CD14-positive monocyte (primary cell): ENCODE measurements around the gene TBC1D5. TPM values are rescaled to one million over a fixed set of nuclear protein-coding genes. Genes with fewer than 3 reads are reported as not detected.

Experiments
- DNase-seq, 3 donors: peaks; one replicate each; pipeline ENCODE4 v3.0.0-alpha.2; 2011 to 2022
- H2AFZ ChIP-seq: 2 replicates; pipeline ENCODE4 v1.6.0; 2012; ENCODE audit warnings: mild to moderate bottlenecking, low read depth, low read length, inconsistent platforms; ENCODE audit not compliant: insufficient read depth, poor library complexity, severe bottlenecking
- H3K27ac ChIP-seq, 2 donors: 1 replicate in 1 of 2; 2 replicates in 1 of 2; pipeline ENCODE4 v1.5.1; 2012 to 2013; ENCODE audit warnings: low read length in 2 of 2, control low read depth in 1 of 2, inconsistent platforms in 1 of 2, low read depth in 1 of 2, mild to moderate bottlenecking in 1 of 2
- H3K27me3 ChIP-seq, 2 donors: one replicate each; pipeline versions ENCODE4 v1.6.0 to v1.6.1; 2011 to 2013; ENCODE audit warnings: low read length in 2 of 2; ENCODE audit not compliant: control insufficient read depth in 2 of 2, insufficient read depth in 2 of 2
- H3K36me3 ChIP-seq, 2 donors: replicated peaks in 1 of 2; 1 replicate in 1 of 2; 2 replicates in 1 of 2; pipeline versions ENCODE4 v1.5.1 to v1.6.1; 2012 to 2013; ENCODE audit warnings: low read length in 2 of 2, control low read depth in 1 of 2, inconsistent platforms in 1 of 2, mild to moderate bottlenecking in 1 of 2; ENCODE audit not compliant: insufficient read depth in 2 of 2, control insufficient read depth in 1 of 2
- H3K4me1 ChIP-seq, 2 donors: 1 replicate in 1 of 2; 2 replicates in 1 of 2; pipeline versions ENCODE4 v1.5.1 to v1.6.1; 2012 to 2013; ENCODE audit warnings: low read length in 2 of 2, control low read depth in 1 of 2, inconsistent platforms in 1 of 2, mild to moderate bottlenecking in 1 of 2, moderate library complexity in 1 of 2; ENCODE audit not compliant: insufficient read depth in 2 of 2, control insufficient read depth in 1 of 2
- H3K4me2 ChIP-seq: replicated peaks from 2 replicates; pipeline ENCODE3; 2012; ENCODE audit warnings: low read length, moderate library complexity, mild to moderate bottlenecking; ENCODE audit not compliant: poor library complexity, severe bottlenecking; ENCODE audit errors: extremely low read depth
- H3K4me3 ChIP-seq, 3 experiments: fragments of 200-600 bp in 1 of 3; sonication (generic) in 1 of 3; replicated peaks in 1 of 3; 1 replicate in 2 of 3; 2 replicates in 1 of 3; pipeline ENCODE4 v1.5.1; 2011 to 2013; ENCODE audit warnings: low read length in 3 of 3, mild to moderate bottlenecking in 3 of 3, control low read depth in 2 of 3, low read depth in 2 of 3, inconsistent platforms in 1 of 3, moderate library complexity in 1 of 3
- H3K79me2 ChIP-seq: 2 replicates; pipeline ENCODE4 v1.6.0; 2012; ENCODE audit warnings: mild to moderate bottlenecking, control low read depth, inconsistent platforms, low read length, moderate library complexity; ENCODE audit not compliant: insufficient read depth
- H3K9ac ChIP-seq: 2 replicates; pipeline ENCODE4 v1.6.0; 2017; ENCODE audit warnings: low read length, mild to moderate bottlenecking; ENCODE audit not compliant: insufficient read depth, poor library complexity, severe bottlenecking
- H3K9me3 ChIP-seq, 2 donors: replicated peaks in 1 of 2; 1 replicate in 1 of 2; 2 replicates in 1 of 2; pipeline versions ENCODE4 v1.5.1 to v1.6.1; 2012 to 2013; ENCODE audit warnings: low read length in 2 of 2, control low read depth in 1 of 2; ENCODE audit not compliant: control insufficient read depth in 1 of 2, insufficient read depth in 1 of 2
- H4K20me1 ChIP-seq: 2 replicates; pipeline ENCODE4 v1.6.0; 2012; ENCODE audit warnings: mild to moderate bottlenecking, low read length, control low read depth, moderate library complexity; ENCODE audit not compliant: insufficient read depth
- H3K27ac Mint-ChIP-seq, 7 donors: one replicate each; pipeline ENCODE4 v1.8.0; 2020; ENCODE audit warnings: mild to moderate bottlenecking in 7 of 7, mixed read lengths in 7 of 7, moderate library complexity in 6 of 7, inconsistent platforms in 2 of 7
- H3K27me3 Mint-ChIP-seq, 3 donors: one replicate each; pipeline ENCODE4 v1.8.0; 2021 to 2022; ENCODE audit warnings: low read depth in 3 of 3, mild to moderate bottlenecking in 3 of 3, mixed read lengths in 3 of 3, moderate library complexity in 3 of 3, inconsistent platforms in 1 of 3
- H3K36me3 Mint-ChIP-seq, 2 donors: one replicate each; pipeline ENCODE4 v1.8.0; 2020; ENCODE audit warnings: mixed read lengths in 2 of 2, inconsistent platforms in 1 of 2, mild to moderate bottlenecking in 1 of 2
- H3K4me1 Mint-ChIP-seq: one replicate; pipeline ENCODE4 v1.8.0; 2020; ENCODE audit warnings: mild to moderate bottlenecking, mixed read lengths
- H3K4me3 Mint-ChIP-seq, 2 donors: one replicate each; pipeline ENCODE4 v1.8.0; 2020; ENCODE audit warnings: mild to moderate bottlenecking in 2 of 2, mixed read lengths in 2 of 2, moderate library complexity in 1 of 2
- H3K9me3 Mint-ChIP-seq, 7 donors: one replicate each; pipeline ENCODE4 v1.8.0; 2020 to 2022; ENCODE audit warnings: mixed read lengths in 7 of 7, mild to moderate bottlenecking in 6 of 7, moderate library complexity in 6 of 7, inconsistent platforms in 2 of 7
- WGBS: methylation state at CpG from one replicate; pipeline ENCODE4 v1.1.5; 2013; ENCODE audit warnings: missing lambda C conversion rate; ENCODE audit not compliant: insufficient coverage; 5-methylcytosine and 5-hydroxymethylcytosine counted together
- intact Hi-C, 2 donors: fragments of 100-400 bp; cut with micrococcal nuclease; formaldehyde crosslinking; loops; one replicate each; pipeline versions ENCODE4 v1.15.0 to v1.15.1; 2023
- polyA plus RNA-seq, 3 donors: library from polyadenylated mRNA; depleted of rRNA in 1 of 3; unstranded in 2 of 3; stranded (reverse) in 1 of 3; fragments of 300-500 nt in 2 of 3; fragments of >200 nt in 1 of 3; fragmentation: Illumina TruSeq in 2 of 3; gene quantifications; 1 replicate in 2 of 3; 2 replicates in 1 of 3; pipeline ENCODE4 v1.2.3, GENCODE V29; 2012 to 2021
- TF ChIP-seq, protein P1 (sequence below): fragments of 200-600 bp; IDR thresholded peaks from one replicate; pipeline ENCODE4 v1.8.0; 2022; ENCODE audit warnings: antibody characterized with exemption, mild to moderate bottlenecking

Gene TBC1D5
- polyA plus RNA-seq, 3 donors, result 17.6 to 35.3 (median 21.0) TPM

DNA sequence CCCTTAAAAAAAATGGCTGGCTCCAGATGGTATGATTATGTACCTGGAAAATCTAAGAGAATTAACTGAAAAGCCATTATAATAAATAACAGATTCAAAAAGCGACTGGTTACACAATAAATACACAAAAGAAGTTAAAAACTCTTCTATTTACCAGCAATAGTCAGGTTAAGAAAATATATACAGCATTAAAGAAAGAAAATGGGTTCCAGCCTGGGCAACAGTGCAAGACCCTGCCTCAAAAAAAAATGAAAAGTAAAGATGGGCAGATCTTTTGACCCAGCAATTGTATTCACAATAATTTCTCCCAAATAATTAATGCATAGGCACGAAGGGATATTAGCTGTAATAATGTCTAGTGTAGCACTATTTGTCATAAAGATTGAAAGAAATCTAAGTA, 8.7 kb downstream of the TBC1D5 start:
- Histone ChIP-seq H3K36me3 (peaks cover 0 to 43% of the 10 kb centered on the region in 2 donors), H3K4me3 (no peak overlapping the region), H4K20me1 (peaks cover 41% of the 10 kb centered on the region), H3K9ac (no peak overlapping the region), H3K4me2 (no peak overlapping the region), H3K79me2 (peaks cover 87% of the 10 kb centered on the region), H3K4me1 (peaks cover 9 to 13% of the 10 kb centered on the region in 2 donors), H3K27me3 (no peaks in the 10 kb centered on the region), H3K9me3 (no peaks in the 10 kb centered on the region), H3K27ac (peak overlapping the region in 1 of 2 donors; percentile 68), H2AFZ (no peak overlapping the region)
- DNase-seq, result no peak
- Mint-ChIP-seq H3K4me3 (no peak overlapping the region), H3K27me3 (peaks cover 0 to 2% (median 0%) of the 10 kb centered on the region in 3 donors), H3K36me3 (peaks cover 21 to 32% of the 10 kb centered on the region in 2 donors), H3K9me3 (peaks cover 0 to 2% (median 0%) of the 10 kb centered on the region in 7 donors), H3K4me1 (peaks cover 26% of the 10 kb centered on the region), H3K27ac (peak overlapping the region in 1 of 7 donors; percentile 78)
- TF ChIP-seq, protein P1, sequence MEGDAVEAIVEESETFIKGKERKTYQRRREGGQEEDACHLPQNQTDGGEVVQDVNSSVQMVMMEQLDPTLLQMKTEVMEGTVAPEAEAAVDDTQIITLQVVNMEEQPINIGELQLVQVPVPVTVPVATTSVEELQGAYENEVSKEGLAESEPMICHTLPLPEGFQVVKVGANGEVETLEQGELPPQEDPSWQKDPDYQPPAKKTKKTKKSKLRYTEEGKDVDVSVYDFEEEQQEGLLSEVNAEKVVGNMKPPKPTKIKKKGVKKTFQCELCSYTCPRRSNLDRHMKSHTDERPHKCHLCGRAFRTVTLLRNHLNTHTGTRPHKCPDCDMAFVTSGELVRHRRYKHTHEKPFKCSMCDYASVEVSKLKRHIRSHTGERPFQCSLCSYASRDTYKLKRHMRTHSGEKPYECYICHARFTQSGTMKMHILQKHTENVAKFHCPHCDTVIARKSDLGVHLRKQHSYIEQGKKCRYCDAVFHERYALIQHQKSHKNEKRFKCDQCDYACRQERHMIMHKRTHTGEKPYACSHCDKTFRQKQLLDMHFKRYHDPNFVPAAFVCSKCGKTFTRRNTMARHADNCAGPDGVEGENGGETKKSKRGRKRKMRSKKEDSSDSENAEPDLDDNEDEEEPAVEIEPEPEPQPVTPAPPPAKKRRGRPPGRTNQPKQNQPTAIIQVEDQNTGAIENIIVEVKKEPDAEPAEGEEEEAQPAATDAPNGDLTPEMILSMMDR, result no peak
- no CpG with 5 or more reads among the region's 2 CpGs for WGBS
- intact Hi-C loops, result no loop called here

DNA sequence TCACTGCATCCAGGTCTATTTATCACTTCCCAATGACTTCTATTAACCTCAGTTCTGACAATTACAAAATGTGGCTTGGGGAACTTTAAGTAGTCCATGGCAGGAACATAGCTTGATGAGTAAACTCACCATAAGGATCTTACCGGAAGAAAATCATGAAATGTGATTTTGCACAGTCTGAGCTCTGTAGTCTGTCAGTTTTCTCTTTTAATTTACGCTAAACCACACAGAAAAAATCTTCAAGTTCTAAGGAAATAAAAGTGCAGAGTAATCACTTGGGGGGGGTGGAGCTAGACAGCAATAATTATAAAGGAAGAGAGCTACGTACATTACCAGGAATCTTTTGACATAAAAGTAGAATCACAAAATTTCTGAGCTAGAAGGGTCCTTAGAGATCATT, 9.2 kb downstream of the TBC1D5 start:
- Histone ChIP-seq H3K4me1 (peaks cover 9 to 13% of the 10 kb centered on the region in 2 donors), H3K27ac (peak overlapping the region in 1 of 2 donors; percentile 68), H4K20me1 (peaks cover 36% of the 10 kb centered on the region), H3K36me3 (peaks cover 0 to 47% of the 10 kb centered on the region in 2 donors), H3K27me3 (no peaks in the 10 kb centered on the region), H3K9me3 (no peaks in the 10 kb centered on the region), H3K4me3 (peak overlapping the region in 2 of 3 experiments; percentile 12 to 45), H3K9ac (peak overlapping the region; percentile 6), H2AFZ (peak overlapping the region; percentile 5), H3K79me2 (peaks cover 85% of the 10 kb centered on the region), H3K4me2 (peak overlapping the region; percentile 49)
- Mint-ChIP-seq H3K9me3 (peaks cover 0 to 2% (median 0%) of the 10 kb centered on the region in 7 donors), H3K4me1 (peaks cover 23% of the 10 kb centered on the region), H3K27me3 (peaks cover 0 to 2% (median 0%) of the 10 kb centered on the region in 3 donors), H3K27ac (peak overlapping the region; percentile 14 to 91 (median 68)), H3K36me3 (peaks cover 22 to 35% of the 10 kb centered on the region in 2 donors), H3K4me3 (peak overlapping the region; percentile 9 to 77)
- intact Hi-C loops, result no loop called here
- TF ChIP-seq, protein P1, result no peak
- peak; percentile 6 to 14 (median 7) for DNase-seq
- 0% methylated on average over 1 of the region's 3 CpGs for WGBS
